GM12873 (cell line): ENCODE results near the gene TCHH.

Source experiments
- CTCF ChIP-seq: IDR thresholded peaks from 2 replicates; pipeline ENCODE4 v1.5.1; 2012; ENCODE audit warnings: low read depth, mild to moderate bottlenecking, moderate library complexity, low read length, control low read depth; ENCODE audit not compliant: insufficient read depth; ENCODE audit errors: missing control alignments

Gene TCHH

GRCh38 chr1:152067929-152068328 is 47.3 kb downstream of the TCHH start:
- no peak for TF ChIP-seq CTCF

- TF ChIP-seq CTCF: no peak
Measured at GRCh38 chr1:152067150-152067549, 48.1 kb downstream of the TCHH start.

GRCh38 chr1:152061952-152062351 is 53.3 kb downstream of the TCHH start:
- TF ChIP-seq CTCF: no peak
